Activated T-cell treated with anti-CD3 and anti-CD28 coated beads, Interleukin-2, amount 50 U/mL, for 72 hours (primary cell): ENCODE measurements around the gene IST1. TPM values are rescaled to one million over a fixed set of nuclear protein-coding genes. Genes with fewer than 3 reads are reported as not detected.

Experiments used
- ATAC-seq, 2 donors: fragments of 150-1000 bp; cut with Tn5 transposase; replicated peaks in 1 of 2; 2 replicates each; pipeline ENCODE4 v1.10.0; 2021; ENCODE audit warnings: moderate library complexity in 2 of 2, mild to moderate bottlenecking in 1 of 2
- DNase-seq, 2 donors: peaks; one replicate each; pipeline ENCODE4 v3.0.0; 2021 to 2022; ENCODE audit warnings: mixed read lengths in 1 of 2
- H3K27ac Mint-ChIP-seq: one replicate; pipeline ENCODE4 v1.8.0; 2022; ENCODE audit warnings: mild to moderate bottlenecking, moderate library complexity, mixed read lengths
- H3K27me3 Mint-ChIP-seq: one replicate; pipeline ENCODE4 v1.8.0; 2022; ENCODE audit warnings: low read depth, mixed read lengths
- H3K36me3 Mint-ChIP-seq, 2 donors: one replicate each; pipeline ENCODE4 v1.8.0; 2022; ENCODE audit warnings: mixed read lengths in 2 of 2, mild to moderate bottlenecking in 1 of 2; ENCODE audit not compliant: insufficient read depth in 2 of 2
- H3K4me1 Mint-ChIP-seq: one replicate; pipeline ENCODE4 v1.8.0; 2022; ENCODE audit warnings: low read depth, mixed read lengths
- H3K4me3 Mint-ChIP-seq, 2 donors: one replicate each; pipeline ENCODE4 v1.8.0; 2022; ENCODE audit warnings: mild to moderate bottlenecking in 2 of 2, mixed read lengths in 2 of 2, moderate library complexity in 2 of 2
- H3K9me3 Mint-ChIP-seq, 2 donors: one replicate each; pipeline ENCODE4 v1.8.0; 2022; ENCODE audit warnings: mixed read lengths in 2 of 2
- total RNA-seq, 2 donors: library from RNA; stranded (reverse); gene quantifications; one replicate each; pipeline ENCODE4 v1.2.3, GENCODE V29; 2022

The IST1 gene
- total RNA-seq, 2 donors from 2014 or later, result 190 to 194 TPM

- no peak for ATAC-seq
- Mint-ChIP-seq H3K4me1 (peaks cover 6% of the 10 kb centered on the region), H3K27ac (no peak overlapping the region), H3K27me3 (no peaks in the 10 kb centered on the region), H3K4me3 (no peak overlapping the region), H3K36me3 (no peaks in the 10 kb centered on the region), H3K9me3 (no peaks in the 10 kb centered on the region)
- no peak for DNase-seq
These were observed 68.0 kb downstream of the IST1 start for GRCh38 chr16:71963125-71963875.

DNA sequence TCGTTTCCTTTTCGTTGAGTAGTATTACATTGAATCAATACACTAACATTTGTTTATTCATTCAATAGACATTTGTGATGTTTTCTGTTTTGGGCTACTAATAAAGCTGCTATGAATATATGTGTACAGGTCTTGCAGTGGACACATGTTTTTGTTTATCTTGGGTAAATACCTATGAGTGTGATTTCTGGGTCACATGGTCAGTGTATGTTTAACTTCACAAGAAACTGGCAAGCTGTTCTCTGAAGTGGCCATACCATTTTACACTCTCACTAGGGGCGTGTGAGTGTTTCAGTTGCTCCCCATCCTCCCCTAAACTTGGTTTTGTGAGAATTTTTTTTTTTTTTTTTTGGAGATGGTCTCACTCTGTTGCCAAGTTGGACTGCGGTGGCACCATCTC, 69.9 kb downstream of the IST1 start:
- H3K27ac Mint-ChIP-seq, result no peak overlapping the region
- DNase-seq, result no peak
- no peak overlapping the region for H3K4me3 Mint-ChIP-seq
- H3K4me1 Mint-ChIP-seq, result peaks cover 6% of the 10 kb centered on the region
- H3K9me3 Mint-ChIP-seq, result no peaks in the 10 kb centered on the region
- no peaks in the 10 kb centered on the region for H3K36me3 Mint-ChIP-seq
- ATAC-seq, result no peak
- H3K27me3 Mint-ChIP-seq, result no peaks in the 10 kb centered on the region

DNA sequence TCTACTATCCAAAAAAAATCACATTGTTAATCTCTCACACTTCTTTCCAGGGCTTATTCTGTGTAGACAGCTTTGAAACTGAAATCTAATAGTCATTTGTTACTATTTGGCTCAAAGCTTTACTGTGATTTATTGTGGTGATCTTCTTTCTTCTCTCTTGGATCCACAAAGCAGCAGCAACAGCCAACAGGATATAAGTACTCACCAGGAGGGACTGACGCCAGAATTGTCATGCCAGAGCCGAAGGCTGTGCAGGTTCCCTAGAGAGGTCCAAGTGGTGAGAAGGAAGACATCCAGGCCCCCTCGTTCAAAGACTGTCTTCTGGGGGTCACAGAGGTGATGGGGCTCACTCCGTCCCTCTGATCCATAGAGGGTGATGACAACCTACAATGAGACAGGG, 71.6 kb downstream of the IST1 start:
- ATAC-seq, result no peak
- Mint-ChIP-seq H3K9me3 (no peaks in the 10 kb centered on the region), H3K36me3 (no peaks in the 10 kb centered on the region), H3K27me3 (no peaks in the 10 kb centered on the region), H3K4me1 (no peaks in the 10 kb centered on the region), H3K4me3 (no peak overlapping the region), H3K27ac (no peak overlapping the region)
- no peak for DNase-seq

DNA sequence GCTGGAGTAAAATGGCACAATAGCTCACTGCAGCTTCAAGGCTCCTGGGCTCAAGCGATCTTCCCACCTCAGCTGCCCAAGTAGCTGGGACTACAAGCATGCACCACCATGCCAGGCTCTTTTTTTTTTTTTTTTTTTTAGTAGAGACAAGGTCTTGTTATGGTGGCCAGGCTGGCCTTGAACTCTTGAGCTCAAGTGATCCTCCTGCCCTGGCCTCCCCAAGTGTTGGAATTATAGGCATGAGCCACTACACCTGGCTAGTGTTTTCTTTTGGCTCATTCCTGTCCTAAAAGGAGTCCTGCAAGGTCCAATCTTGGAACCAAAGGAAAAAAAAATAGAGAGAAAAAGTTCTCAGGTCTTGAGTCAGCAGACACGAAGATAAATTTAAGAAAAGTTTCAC, 74.0 kb downstream of the IST1 start:
- no peaks in the 10 kb centered on the region for H3K4me1 Mint-ChIP-seq
- no peak overlapping the region for H3K4me3 Mint-ChIP-seq
- H3K9me3 Mint-ChIP-seq, result no peaks in the 10 kb centered on the region
- ATAC-seq, result no peak
- H3K27me3 Mint-ChIP-seq, result no peaks in the 10 kb centered on the region
- DNase-seq, result no peak
- no peak overlapping the region for H3K27ac Mint-ChIP-seq
- no peaks in the 10 kb centered on the region for H3K36me3 Mint-ChIP-seq

- H3K36me3 Mint-ChIP-seq, result no peaks in the 10 kb centered on the region
- H3K4me3 Mint-ChIP-seq, result no peak overlapping the region
- ATAC-seq (no peak), DNase-seq (no peak)
- no peaks in the 10 kb centered on the region for H3K9me3 Mint-ChIP-seq
- no peak overlapping the region for H3K27ac Mint-ChIP-seq
- H3K4me1 Mint-ChIP-seq, result no peaks in the 10 kb centered on the region
- H3K27me3 Mint-ChIP-seq, result no peaks in the 10 kb centered on the region
These were observed 76.2 kb downstream of the IST1 start for GRCh38 chr16:71971571-71971970.

GRCh38 chr16:71972356-71972755, 77.0 kb downstream of the IST1 start:
- no peaks in the 10 kb centered on the region for H3K36me3 Mint-ChIP-seq
- no peaks in the 10 kb centered on the region for H3K9me3 Mint-ChIP-seq
- no peaks in the 10 kb centered on the region for H3K4me1 Mint-ChIP-seq
- H3K27me3 Mint-ChIP-seq, result no peaks in the 10 kb centered on the region
- ATAC-seq (no peak), DNase-seq (no peak)
- H3K27ac Mint-ChIP-seq, result no peak overlapping the region
- no peak overlapping the region for H3K4me3 Mint-ChIP-seq

GRCh38 chr16:71973001-71973400, 77.7 kb downstream of the IST1 start:
- no peaks in the 10 kb centered on the region for H3K36me3 Mint-ChIP-seq
- DNase-seq (no peak), ATAC-seq (no peak)
- no peaks in the 10 kb centered on the region for H3K9me3 Mint-ChIP-seq
- no peaks in the 10 kb centered on the region for H3K27me3 Mint-ChIP-seq
- no peak overlapping the region for H3K4me3 Mint-ChIP-seq
- H3K27ac Mint-ChIP-seq, result no peak overlapping the region
- no peaks in the 10 kb centered on the region for H3K4me1 Mint-ChIP-seq

GRCh38 chr16:71974068-71974818, 78.9 kb downstream of the IST1 start:
- Mint-ChIP-seq H3K4me3 (no peak overlapping the region), H3K4me1 (no peaks in the 10 kb centered on the region), H3K9me3 (no peaks in the 10 kb centered on the region), H3K27ac (no peak overlapping the region), H3K36me3 (no peaks in the 10 kb centered on the region), H3K27me3 (no peaks in the 10 kb centered on the region)
- ATAC-seq (no peak), DNase-seq (no peak)

Other genes with a start within 250 kb of the IST1 start
- gene PHLPP2, start 170.8 kb upstream of the IST1 start, total RNA-seq, result 10 to 100 TPM in 1 of 2 donors, 1 to 10 TPM in 1; 9.9 to 13.3 TPM
- 10 to 100 TPM; 83.2 to 87.0 TPM for gene AP1G1, start 86.7 kb upstream of the IST1 start, total RNA-seq
- 10 to 100 TPM; 21.7 to 25.8 TPM for gene ATXN1L, start 49.6 kb upstream of the IST1 start, total RNA-seq
- gene ZNF821, start 11.3 kb upstream of the IST1 start, total RNA-seq, result 10 to 100 TPM; 12.7 to 15.4 TPM
- gene PKD1L3, start 104.9 kb downstream of the IST1 start, total RNA-seq, result under 1 TPM in 1 of 2 donors, not detected in 1; 0.07 TPM
- gene DHODH, start 113.2 kb downstream of the IST1 start, total RNA-seq, result 10 to 100 TPM in 1 of 2 donors, 1 to 10 TPM in 1; 9.8 to 15.0 TPM
- not detected for gene HP, start 159.0 kb downstream of the IST1 start, total RNA-seq
- gene HPR, start 167.7 kb downstream of the IST1 start, total RNA-seq, result not detected
- gene TXNL4B, start 198.1 kb downstream of the IST1 start, total RNA-seq, result 10 to 100 TPM; 29.3 to 34.4 TPM
- 10 to 100 TPM; 74.9 to 82.7 TPM for gene DHX38, start 198.3 kb downstream of the IST1 start, total RNA-seq